CD4-positive, alpha-beta T cell treated with Interleukin-10 for 1 hour (primary cell): ENCODE measurements around the gene KCNG3.
"Not testable (repeated sequence)": the region's sequence is repeated elsewhere in the genome, so short reads cannot be mapped to it uniquely, and the experiment has no call there.

ENCODE experiments used
- DNase-seq: peaks from one replicate; pipeline ENCODE4 v3.0.0-alpha.2; 2020

Gene KCNG3

DNA sequence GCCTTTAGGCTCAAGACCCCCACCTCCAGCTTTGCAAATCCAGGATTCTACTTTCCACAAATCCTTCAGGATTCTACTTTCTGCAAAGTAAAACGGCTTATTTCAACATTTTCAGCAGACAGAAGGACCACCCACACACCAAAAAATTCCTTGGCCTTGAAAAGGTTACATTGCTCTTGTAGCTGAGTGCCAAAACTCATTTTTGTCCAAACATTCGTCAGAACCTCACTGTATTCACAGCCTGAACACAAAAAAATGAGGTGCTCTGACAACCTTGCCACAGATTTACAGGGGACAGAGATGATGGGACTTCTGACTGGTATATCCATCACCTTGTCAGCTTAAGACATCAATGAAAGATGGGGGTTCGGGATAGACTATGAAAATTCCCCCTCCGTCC is 69.7 kb downstream of the KCNG3 start:
- DNase-seq = no peak

DNA sequence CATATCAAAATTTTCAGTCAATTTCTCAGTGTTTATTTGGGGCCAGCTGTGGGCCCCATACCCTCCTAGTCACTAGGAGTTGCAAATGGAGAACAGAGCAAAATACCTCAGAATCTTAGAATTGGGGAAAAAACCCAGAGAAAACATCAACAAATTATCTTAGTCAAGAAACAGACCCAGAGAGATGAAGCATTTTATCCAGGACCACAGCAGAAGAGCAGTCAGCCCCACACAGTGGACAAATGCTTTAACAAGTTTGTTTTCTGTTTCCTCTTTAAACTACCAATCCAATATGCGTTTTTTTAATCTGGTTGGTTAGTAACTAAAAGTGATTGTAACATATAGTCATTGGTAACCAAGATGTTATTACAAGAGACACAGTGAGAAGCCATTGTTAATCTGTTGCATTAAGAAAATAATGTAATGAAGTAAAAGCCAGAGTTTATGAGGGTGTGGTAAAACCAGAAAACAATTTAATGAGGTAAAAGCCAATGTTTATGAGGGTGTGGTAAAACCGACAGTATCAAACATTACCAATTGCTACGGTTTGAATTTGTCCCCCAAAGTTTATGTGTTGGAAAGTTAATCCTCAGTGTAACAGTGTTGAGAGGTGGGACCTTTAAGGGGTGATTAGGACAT is 72.1 kb downstream of the KCNG3 start:
- DNase-seq = no peak

DNA sequence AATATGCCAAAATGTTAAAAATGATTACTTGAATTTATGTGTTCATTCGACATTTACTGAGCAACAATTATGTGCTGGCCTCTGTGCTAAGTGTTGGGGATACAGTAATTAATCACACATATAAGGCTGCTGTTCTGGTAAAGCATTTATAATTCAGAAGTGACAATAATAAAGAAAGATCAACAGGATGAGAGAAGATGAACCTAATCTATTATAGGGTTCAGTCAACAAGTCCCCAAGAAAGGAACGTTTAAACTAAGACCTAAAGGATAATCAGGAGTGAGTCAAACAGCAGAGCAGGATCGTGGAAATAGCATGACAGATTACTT is 72.7 kb downstream of the KCNG3 start:
- no peak for DNase-seq

DNA sequence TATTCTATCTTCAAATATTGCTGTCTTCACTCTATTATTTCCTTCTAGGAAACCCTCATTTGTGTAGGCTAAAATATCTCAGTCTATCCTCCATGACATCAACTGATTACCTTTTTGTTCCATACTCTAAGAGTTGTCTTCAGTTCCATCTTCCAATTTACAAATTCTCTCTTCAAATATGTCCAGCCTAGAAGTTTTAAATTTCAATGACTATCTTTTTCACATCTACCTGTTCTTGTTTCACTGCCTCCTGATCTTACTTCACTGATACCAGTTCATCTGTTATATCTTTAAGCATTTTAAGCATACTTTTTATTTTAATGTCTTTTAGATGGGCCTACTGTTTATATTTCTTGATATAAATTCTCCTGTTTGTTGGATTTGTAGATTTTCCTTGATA is 79.1 kb downstream of the KCNG3 start:
- DNase-seq = no peak

DNA sequence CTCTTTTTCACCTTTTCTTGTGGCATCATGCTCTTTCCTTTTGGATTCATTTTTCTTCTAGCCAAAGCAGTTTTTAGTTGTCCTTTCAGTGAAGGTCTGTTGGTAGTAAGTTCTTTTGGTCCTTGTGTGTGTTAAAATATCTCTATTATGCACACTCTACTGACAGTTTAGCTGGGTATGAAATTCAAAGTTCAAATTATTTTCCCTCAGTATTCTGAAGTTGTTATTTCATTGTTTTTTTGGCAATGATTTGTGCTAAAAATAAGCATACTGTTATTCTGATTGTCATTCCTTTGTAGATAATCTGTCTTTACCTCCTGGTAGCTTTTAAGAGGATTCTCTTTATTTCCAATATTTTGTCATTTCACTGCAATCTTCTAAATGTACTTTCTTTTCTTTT is 79.6 kb downstream of the KCNG3 start:
- DNase-seq = no peak

DNA sequence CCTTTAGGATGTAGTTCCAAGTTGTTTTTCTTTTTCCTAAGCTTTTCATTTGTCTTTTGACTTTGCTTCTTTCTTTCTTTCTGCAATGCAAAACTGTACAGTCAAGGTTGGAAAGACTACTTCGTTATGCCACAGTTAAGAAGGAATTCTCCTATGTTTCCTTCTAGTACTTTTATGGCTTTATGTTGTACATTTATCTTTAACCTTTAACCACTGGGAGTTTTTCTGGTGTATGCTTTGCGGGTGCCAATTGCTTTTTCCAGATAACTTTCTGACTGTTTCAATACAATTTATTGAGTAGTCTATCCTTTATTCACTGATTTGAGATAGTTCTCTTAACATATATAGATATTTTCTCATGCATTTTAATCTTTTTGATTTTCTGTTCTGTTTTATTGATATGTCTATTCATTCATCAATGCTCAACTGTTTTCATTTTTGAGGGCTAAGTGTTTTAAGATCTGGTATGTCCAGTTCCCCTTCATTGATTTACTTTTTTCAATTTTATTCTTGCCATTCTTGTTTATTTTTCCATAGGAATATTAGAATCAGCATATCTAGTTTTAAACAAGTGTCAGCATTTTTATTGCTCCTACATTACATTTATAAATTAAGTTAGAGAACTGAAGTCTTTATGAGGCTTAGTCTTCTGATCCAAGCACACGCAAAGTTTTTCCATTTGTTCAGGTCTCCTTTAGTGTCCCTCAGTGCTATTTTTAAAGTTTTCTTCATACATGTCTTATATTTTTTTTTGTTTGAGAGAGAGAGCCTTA is 82.9 kb downstream of the KCNG3 start:
- DNase-seq = no peak

DNA sequence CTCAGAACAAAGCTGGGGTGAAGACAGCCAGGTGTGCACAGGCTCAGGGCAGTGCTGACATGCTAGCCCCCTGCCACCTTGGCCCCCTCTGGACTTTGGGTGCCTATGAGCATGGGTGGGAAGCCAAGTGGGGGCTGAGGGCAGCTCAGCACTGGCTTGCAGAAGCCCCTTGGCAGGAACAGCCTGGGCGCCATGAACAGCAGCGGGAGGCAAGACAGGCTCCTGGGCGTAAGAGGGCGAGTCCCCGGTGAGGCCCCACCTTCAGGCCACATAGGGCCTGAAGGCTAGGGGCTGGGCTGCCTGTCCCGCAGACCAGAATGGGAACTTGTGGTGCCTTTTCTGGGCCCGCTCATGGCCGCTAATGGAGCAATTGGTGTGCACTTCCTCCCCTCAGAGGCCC is 85.8 kb downstream of the KCNG3 start:
- no peak for DNase-seq

DNA sequence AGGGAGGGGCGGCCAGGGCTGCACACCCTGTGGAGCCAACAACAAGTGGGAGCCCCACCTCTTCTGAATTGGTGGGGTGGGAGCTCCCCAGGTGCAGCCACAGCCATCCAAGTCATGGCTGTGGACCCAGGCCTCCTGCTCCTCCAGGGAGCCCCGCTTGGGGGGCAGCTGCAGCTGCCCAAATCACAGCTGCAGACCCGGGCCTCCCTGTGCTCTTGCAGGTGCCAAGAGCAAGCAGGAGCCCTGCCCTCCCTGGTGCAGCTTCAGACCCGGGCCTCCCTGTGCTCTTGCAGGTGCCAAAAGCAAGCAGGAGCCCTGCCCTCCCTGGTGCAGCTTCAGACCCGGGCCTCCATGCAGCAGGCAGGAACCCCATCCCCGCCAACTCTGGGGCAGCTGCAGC is 86.3 kb downstream of the KCNG3 start:
- DNase-seq = no peak

DNA sequence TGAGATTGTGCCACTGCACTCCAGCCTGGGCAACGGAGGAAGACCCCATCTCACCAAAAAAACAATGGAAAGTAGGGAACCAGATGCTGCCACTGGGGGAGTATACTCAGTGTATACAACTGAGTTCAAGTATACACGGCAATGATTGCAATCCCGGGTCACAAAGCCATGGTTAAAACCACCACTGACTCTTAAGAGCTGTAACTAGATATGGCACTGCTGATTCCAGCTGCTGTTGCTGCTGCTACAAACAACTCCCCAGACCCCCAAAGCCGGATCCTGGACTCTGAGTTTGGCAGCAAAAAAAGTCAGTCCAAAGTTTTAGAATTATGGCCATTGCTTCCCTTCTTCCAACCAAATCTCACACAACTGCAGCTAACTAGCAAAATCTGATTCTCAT is 89.1 kb downstream of the KCNG3 start:
- DNase-seq = no peak

DNA sequence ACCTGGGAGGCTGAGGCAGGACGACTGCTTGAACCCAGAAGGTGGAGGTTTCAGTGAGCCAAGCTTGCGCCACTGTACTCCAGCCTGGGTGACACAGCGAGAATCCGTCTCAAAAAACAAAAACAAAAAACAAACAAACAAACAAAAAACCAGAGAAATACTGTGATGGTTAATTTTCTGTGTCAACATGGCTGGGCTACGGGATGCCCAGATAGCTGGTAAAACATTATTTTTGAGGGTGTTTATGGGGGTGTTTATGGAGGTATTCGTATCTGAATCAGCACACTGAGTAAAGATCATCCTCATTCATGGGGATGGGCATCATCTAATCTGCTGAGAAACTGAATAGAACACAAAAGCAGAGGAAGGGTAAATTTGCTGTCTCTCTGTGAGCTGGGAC is 92.0 kb downstream of the KCNG3 start:
- DNase-seq = no peak

DNA sequence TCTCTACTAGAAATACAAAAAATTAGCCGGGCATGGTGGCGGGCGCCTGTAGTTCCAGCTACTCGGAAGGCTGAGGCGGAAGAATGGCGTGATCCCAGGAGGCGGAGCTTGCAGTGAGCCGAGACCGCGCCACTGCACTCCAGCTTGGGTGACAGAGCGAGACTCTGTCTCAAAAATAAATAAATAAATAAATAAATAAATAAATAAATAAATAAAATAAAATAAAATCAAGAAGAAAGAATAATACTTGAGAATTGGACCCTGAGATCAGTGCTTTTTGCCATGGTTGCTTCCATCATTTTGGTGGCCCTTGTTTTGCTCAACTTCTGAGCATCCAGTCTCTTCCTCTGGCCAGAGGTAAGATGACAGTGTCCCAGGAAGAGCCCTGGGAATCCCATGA is 95.7 kb downstream of the KCNG3 start:
- not testable (repeated sequence) for DNase-seq

DNA sequence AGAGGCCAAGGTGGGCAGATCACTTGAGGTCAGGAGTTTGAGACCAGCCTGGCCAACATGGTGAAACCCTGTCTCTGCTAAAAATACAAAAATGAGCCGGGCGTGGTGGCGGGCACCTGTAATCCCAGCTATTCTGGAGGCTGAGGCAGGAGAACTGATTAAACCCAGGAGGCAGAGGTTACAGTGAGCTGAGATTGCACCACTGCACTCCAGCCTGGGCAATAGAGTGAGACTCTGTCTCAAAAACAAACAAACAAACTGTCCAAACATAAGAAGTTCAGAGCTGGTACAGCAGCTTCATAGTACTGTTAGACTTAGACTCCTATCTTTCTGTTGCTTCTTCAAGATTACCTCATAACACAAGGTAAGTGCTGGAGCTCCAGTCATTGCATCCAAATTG is 100.5 kb downstream of the KCNG3 start:
- not testable (repeated sequence) for DNase-seq

DNA sequence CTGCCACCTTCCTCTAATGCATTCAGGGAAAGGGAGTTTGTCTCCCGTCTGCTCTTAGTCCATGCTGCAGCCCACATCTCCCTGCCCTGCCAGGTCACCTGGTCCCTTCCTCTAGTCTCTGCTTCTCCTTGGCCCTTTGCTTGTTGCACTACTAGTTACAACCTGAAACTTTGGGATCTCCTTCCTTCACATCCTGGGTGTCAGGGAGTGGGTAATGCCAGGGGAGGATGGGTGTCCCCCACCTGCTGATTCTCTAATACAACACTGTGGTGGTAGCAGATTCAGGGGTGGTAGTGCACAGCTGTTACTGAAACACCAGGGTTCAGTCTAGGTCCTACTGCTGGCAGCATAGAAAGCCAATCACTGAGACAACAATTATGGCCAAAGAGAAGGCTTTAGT is 101.6 kb downstream of the KCNG3 start:
- DNase-seq = no peak
